WTC11 (cell line): ENCODE results near the gene NOTUM. TPM values are rescaled to one million over a fixed set of nuclear protein-coding genes. Genes with fewer than 3 reads are reported as not detected.

ENCODE experiments used
- ATAC-seq: fragments of 200-7000 bp; cut with Tn5 transposase; 2 replicates; pipeline ENCODE4 v1.10.0; 2021; ENCODE audit warnings: mild to moderate bottlenecking, moderate library complexity
- CTCF ChIA-PET: fragments of 300-600 bp; sonication (Branson Sonifier 250); formaldehyde crosslinking; loops from one replicate; lab custom pipeline; 2021; ENCODE audit warnings: antibody characterized with exemption; lab: Charles Lee
- POLR2A ChIA-PET: fragments of 350-600 bp; sonication (Branson Sonifier 250); formaldehyde crosslinking; loops from one replicate; lab custom pipeline; 2021; ENCODE audit warnings: antibody characterized with exemption; lab: Charles Lee
- DNase-seq: peaks from one replicate; pipeline ENCODE4 v3.0.0; 2021; ENCODE audit warnings: low spot score
- H3K27ac Mint-ChIP-seq: 2 replicates; pipeline ENCODE4 v1.8.0; 2021; ENCODE audit warnings: mixed read lengths
- H3K27me3 Mint-ChIP-seq: 2 replicates; pipeline ENCODE4 v1.8.0; 2021; ENCODE audit warnings: low read depth, mild to moderate bottlenecking, moderate library complexity, mixed read lengths
- H3K36me3 Mint-ChIP-seq: 2 replicates; pipeline ENCODE4 v1.8.0; 2021; ENCODE audit warnings: mixed read lengths
- H3K4me1 Mint-ChIP-seq: 2 replicates; pipeline ENCODE4 v1.8.0; 2022; ENCODE audit warnings: mixed read lengths
- H3K4me3 Mint-ChIP-seq: 2 replicates; pipeline ENCODE4 v1.8.0; 2021; ENCODE audit warnings: mild to moderate bottlenecking, moderate library complexity, mixed read lengths
- H3K9me3 Mint-ChIP-seq: 2 replicates; pipeline ENCODE4 v1.8.0; 2021; ENCODE audit warnings: mixed read lengths
- AFF4 ChIP-seq: sonication (generic); formaldehyde crosslinking; IDR thresholded peaks from 2 replicates; pipeline ENCODE4 v1.8.1; 2023; ENCODE audit warnings: mild to moderate bottlenecking, missing genetic modification reagents, borderline replicate concordance
- AR ChIP-seq: fragments of 250-450 bp; sonication (Bioruptor Pico); IDR thresholded peaks from 2 replicates; pipeline ENCODE4 v1.9.0; 2021; ENCODE audit warnings: mild to moderate bottlenecking
- ATF6 ChIP-seq: sonication (generic); formaldehyde crosslinking; IDR thresholded peaks from 2 replicates; pipeline ENCODE4 v1.8.1; 2023; ENCODE audit warnings: mild to moderate bottlenecking, missing genetic modification reagents
- CREM ChIP-seq: sonication (generic); formaldehyde crosslinking; IDR thresholded peaks from 2 replicates; pipeline ENCODE4 v1.8.1; 2022; ENCODE audit warnings: mild to moderate bottlenecking, missing genetic modification reagents, moderate library complexity
- E2F4 ChIP-seq: sonication (generic); formaldehyde crosslinking; IDR thresholded peaks from 2 replicates; pipeline ENCODE4 v1.8.1; 2022; ENCODE audit warnings: low read depth, mild to moderate bottlenecking, moderate library complexity, missing genetic modification reagents, borderline replicate concordance
- EMX1 ChIP-seq: fragments of 250-450 bp; sonication (Bioruptor Pico); IDR thresholded peaks from 2 replicates; pipeline ENCODE4 v1.8.0; 2021; ENCODE audit warnings: mild to moderate bottlenecking
- ERG ChIP-seq: fragments of 250-450 bp; sonication (Bioruptor Pico); IDR thresholded peaks from 2 replicates; pipeline ENCODE4 v1.8.0; 2021; ENCODE audit warnings: mild to moderate bottlenecking
- ESRRA ChIP-seq: sonication (generic); formaldehyde crosslinking; IDR thresholded peaks from 2 replicates; pipeline ENCODE4 v1.8.1; 2022; ENCODE audit warnings: mild to moderate bottlenecking, missing genetic modification reagents, borderline replicate concordance
- FOXP1 ChIP-seq: sonication (generic); formaldehyde crosslinking; IDR thresholded peaks from 2 replicates; pipeline ENCODE4 v1.8.0; 2022; ENCODE audit warnings: missing genetic modification reagents, mild to moderate bottlenecking, moderate library complexity, borderline replicate concordance
- GABPB1 ChIP-seq: sonication (generic); formaldehyde crosslinking; IDR thresholded peaks from 2 replicates; pipeline ENCODE4 v1.8.1; 2023; ENCODE audit warnings: mild to moderate bottlenecking, missing genetic modification reagents
- IRF1 ChIP-seq: sonication (generic); formaldehyde crosslinking; IDR thresholded peaks from 2 replicates; pipeline ENCODE4 v1.8.0; 2023; ENCODE audit warnings: missing genetic modification reagents
- JUN ChIP-seq: sonication (generic); formaldehyde crosslinking; IDR thresholded peaks from 2 replicates; pipeline ENCODE4 v1.8.0; 2023; ENCODE audit warnings: mild to moderate bottlenecking, missing genetic modification reagents
- MAX ChIP-seq: sonication (generic); formaldehyde crosslinking; IDR thresholded peaks from 2 replicates; pipeline ENCODE4 v1.8.0; 2022; ENCODE audit warnings: mild to moderate bottlenecking, missing genetic modification reagents
- MYBL2 ChIP-seq: sonication (generic); formaldehyde crosslinking; IDR thresholded peaks from 2 replicates; pipeline ENCODE4 v1.8.1; 2023; ENCODE audit warnings: mild to moderate bottlenecking, moderate library complexity, missing genetic modification reagents
- OVOL2 ChIP-seq: fragments of 250-450 bp; sonication (Bioruptor Pico); IDR thresholded peaks from 2 replicates; pipeline ENCODE4 v1.9.0; 2021; ENCODE audit warnings: mild to moderate bottlenecking, borderline replicate concordance
- SOX15 ChIP-seq: fragments of 250-450 bp; sonication (Bioruptor Pico); IDR thresholded peaks from 2 replicates; pipeline ENCODE4 v1.9.0; 2021; ENCODE audit warnings: mild to moderate bottlenecking
- ZMAT4 ChIP-seq: fragments of 250-450 bp; sonication (Bioruptor Pico); IDR thresholded peaks from 2 replicates; pipeline ENCODE4 v1.9.0; 2021; ENCODE audit warnings: mild to moderate bottlenecking
- ZNF138 ChIP-seq: sonication (generic); formaldehyde crosslinking; conservative IDR thresholded peaks from 2 replicates; pipeline ENCODE4 v1.8.1; 2022; ENCODE audit warnings: mild to moderate bottlenecking, moderate library complexity, missing genetic modification reagents
- ZNF219 ChIP-seq: sonication (generic); formaldehyde crosslinking; IDR thresholded peaks from 2 replicates; pipeline ENCODE4 v1.8.0; 2023; ENCODE audit warnings: missing genetic modification reagents, mild to moderate bottlenecking, borderline replicate concordance
- ZNF423 ChIP-seq: fragments of 250-450 bp; sonication (Bioruptor Pico); IDR thresholded peaks from 2 replicates; pipeline ENCODE4 v2.1.2; 2022; ENCODE audit warnings: mild to moderate bottlenecking, moderate library complexity
- ZNF671 ChIP-seq: fragments of 250-450 bp; sonication (Bioruptor Pico); IDR thresholded peaks from 2 replicates; pipeline ENCODE4 v1.8.0; 2021; ENCODE audit warnings: mild to moderate bottlenecking
- ZSCAN18 ChIP-seq: fragments of 250-450 bp; sonication (Bioruptor Pico); IDR thresholded peaks from 2 replicates; pipeline ENCODE4 v2.1.2; 2022; ENCODE audit warnings: mild to moderate bottlenecking, moderate library complexity
- total RNA-seq: library from RNA; stranded (reverse); gene quantifications from 3 replicates; pipeline ENCODE4 v1.2.3, GENCODE V29; 2021

Gene NOTUM
- total RNA-seq, 1 experiment from 2014 or later: 1.7 TPM

GRCh38 chr17:81976332-81977210 is 15.6 kb upstream of the NOTUM start:
- ChIA-PET POLR2A (interaction anchor here (1.2 to 1.4 kb wide), 3 partner anchors 8 to 61 kb away, joined by 4 to 7 read pairs (median 4); partner anchors contain the start of gene DCXR), CTCF (interaction anchor here (0.6 to 1.6 kb wide), 7 partner anchors 14 to 61 kb away, joined by 3 to 8 read pairs (median 4); partner anchors contain the start of genes DCXR, MAFG and NOTUM)
- Mint-ChIP-seq H3K27ac (no peak overlapping the region), H3K9me3 (peaks cover 19% of the 10 kb centered on the region), H3K27me3 (peaks cover 48% of the 10 kb centered on the region), H3K4me3 (peak overlapping the region; percentile 88), H3K4me1 (peaks cover 6% of the 10 kb centered on the region; the same call in 1 of the 2 replicates), H3K36me3 (peaks cover 12% of the 10 kb centered on the region)
- peak; percentile 63 for DNase-seq
- peak; percentile 31 for ATAC-seq
- no peak for TF ChIP-seq OVOL2
- TF ChIP-seq ZNF219: no peak
- peak; percentile 15; the same call in 1 of the 2 replicates for TF ChIP-seq FOXP1 (CRISPR knock-in tag)
- no peak for TF ChIP-seq CREM (CRISPR knock-in tag)
- no peak for TF ChIP-seq ZNF423 (CRISPR knock-in tag)
- TF ChIP-seq MAX (CRISPR knock-in tag): peak; percentile 93
- TF ChIP-seq SOX15 (CRISPR knock-in tag): no peak
- TF ChIP-seq ZMAT4: no peak
- TF ChIP-seq ERG: no peak
- TF ChIP-seq ESRRA (CRISPR knock-in tag): no peak
- no peak for TF ChIP-seq ATF6 (CRISPR knock-in tag)
- TF ChIP-seq AFF4 (CRISPR knock-in tag): no peak
- no peak for TF ChIP-seq GABPB1 (CRISPR knock-in tag)
- TF ChIP-seq ZSCAN18 (CRISPR knock-in tag): no peak
- TF ChIP-seq MYBL2 (CRISPR knock-in tag): no peak
- no peak for TF ChIP-seq ZNF671 (CRISPR knock-in tag)
- no peak for TF ChIP-seq AR (CRISPR knock-in tag)
- TF ChIP-seq E2F4 (CRISPR knock-in tag): no peak
- TF ChIP-seq IRF1 (CRISPR knock-in tag): no peak
- no peak for TF ChIP-seq EMX1
- TF ChIP-seq ZNF138 (CRISPR knock-in tag): no peak
- no peak for TF ChIP-seq JUN (CRISPR knock-in tag)
